ENCODE measurements around the gene FLT1.
A peak's percentile ranks its signal among the peaks of the same experiment; 100 is the strongest.

The FLT1 gene

DNA sequence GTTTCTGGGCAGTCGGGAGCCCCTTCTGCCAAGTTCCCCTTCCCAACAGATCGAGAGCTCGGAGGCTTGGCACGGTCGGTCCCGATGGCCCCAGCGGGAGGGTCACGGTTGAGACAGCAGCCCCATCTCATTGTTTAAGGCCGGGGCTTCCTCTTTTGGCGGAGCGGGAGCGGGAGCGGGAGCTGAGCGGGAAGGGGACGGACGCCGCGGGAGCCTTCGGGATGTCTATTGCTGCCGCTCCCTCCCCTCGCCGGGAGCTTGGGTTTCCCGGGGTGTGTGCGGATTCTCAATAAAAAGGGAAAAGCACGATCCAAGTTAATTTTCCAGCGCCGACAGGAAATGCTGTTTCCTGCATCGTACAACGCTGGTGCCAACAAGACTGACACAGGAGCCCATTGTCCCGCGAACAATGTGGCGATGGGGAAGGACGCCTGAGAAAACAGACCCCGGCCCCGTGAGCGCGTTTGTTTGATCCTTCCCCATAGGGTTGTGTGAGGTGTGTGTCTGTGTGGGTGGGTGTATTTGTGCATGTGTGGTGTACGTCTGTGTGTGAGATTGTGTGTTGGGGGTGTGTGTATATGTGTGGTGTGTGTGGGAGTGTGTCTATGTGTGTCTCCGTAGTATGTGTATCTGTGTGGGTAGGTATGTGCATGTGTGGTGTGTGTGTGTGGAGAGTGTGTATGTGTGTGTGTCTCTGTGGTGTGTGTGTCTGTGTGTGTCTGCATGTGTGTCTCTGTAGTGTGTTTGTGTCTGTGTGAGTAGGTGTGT, 36.3 kb upstream of the FLT1 start (continued):
- TF ChIP-seq ZNF645 (tag by site-specific recombination; IDR thresholded peaks at IDR 0.05) (no peak), YY2 (tag by site-specific recombination; IDR thresholded peaks at IDR 0.05) (no peak), ZBTB1 (tag by site-specific recombination; IDR thresholded peaks at IDR 0.05) (no peak), RBAK (tag by site-specific recombination; IDR thresholded peaks at IDR 0.05) (no peak), ZNF155 (tag by site-specific recombination; IDR thresholded peaks at IDR 0.05) (no peak), ZNF211 (tag by site-specific recombination; IDR thresholded peaks at IDR 0.05; ENCODE audit: low read depth) (no peak), SCRT2 (tag by site-specific recombination; IDR thresholded peaks at IDR 0.05) (no peak), TRIM28 (IDR thresholded peaks at IDR 0.05; ENCODE audit: borderline replicate concordance, low read length) (no peak), ZEB2 (tag by site-specific recombination; IDR thresholded peaks at IDR 0.05) (no peak), ZNF292 (tag by site-specific recombination; IDR thresholded peaks at IDR 0.05; ENCODE audit: borderline replicate concordance, low read depth) (no peak), FEZF1 (tag by site-specific recombination; IDR thresholded peaks at IDR 0.05) (no peak), ZNF416 (tag by site-specific recombination; IDR thresholded peaks at IDR 0.05) (no peak), ZBTB44 (tag by site-specific recombination; IDR thresholded peaks at IDR 0.05) (no peak), SETDB1 (IDR thresholded peaks at IDR 0.05; ENCODE audit: insufficient read length, low read length) (no peak), ZNF664 (tag by site-specific recombination; IDR thresholded peaks at IDR 0.05) (no peak), ZNF140 (tag by site-specific recombination; IDR thresholded peaks at IDR 0.05) (no peak), TCF7L2 (IDR thresholded peaks at IDR 0.05; ENCODE audit: borderline replicate concordance, low read depth, low read length) (no peak), ZNF2 (tag by site-specific recombination; IDR thresholded peaks at IDR 0.05) (peak; percentile 78), ZBTB49 (tag by site-specific recombination; IDR thresholded peaks at IDR 0.05; ENCODE audit: low read depth) (no peak), ZNF558 (tag by site-specific recombination; IDR thresholded peaks at IDR 0.05) (no peak), GLI2 (tag by site-specific recombination; IDR thresholded peaks at IDR 0.05; ENCODE audit: borderline replicate concordance, low read depth) (no peak), ZNF571 (tag by site-specific recombination; IDR thresholded peaks at IDR 0.05) (no peak), ZNF335 (tag by site-specific recombination; conservative IDR thresholded peaks at IDR 0.05) (peak; percentile 66), ZNF19 (tag by site-specific recombination; IDR thresholded peaks at IDR 0.05; ENCODE audit: low read depth) (no peak), ZNF792 (tag by site-specific recombination; IDR thresholded peaks at IDR 0.05) (no peak), ZNF274 (IDR thresholded peaks at IDR 0.05; ENCODE audit: low read length) (no peak), ZNF274 (tag by site-specific recombination; IDR thresholded peaks at IDR 0.05; ENCODE audit: borderline replicate concordance) (no peak), ZNF501 (tag by site-specific recombination; IDR thresholded peaks at IDR 0.05) (no peak), MYNN (tag by site-specific recombination; IDR thresholded peaks at IDR 0.05; ENCODE audit: borderline replicate concordance) (peak; percentile 46; the same call in 1 of the 2 replicates), ZNF670 (tag by site-specific recombination; IDR thresholded peaks at IDR 0.05; ENCODE audit: low read depth) (no peak), SALL2 (tag by site-specific recombination; IDR thresholded peaks at IDR 0.05; ENCODE audit: borderline replicate concordance) (no peak), ZBTB48 (tag by site-specific recombination; IDR thresholded peaks at IDR 0.05) (0 out of 2 replicates have a peak, but pooled peaks have one; percentile 41), ZNF221 (tag by site-specific recombination; IDR thresholded peaks at IDR 0.05; ENCODE audit: borderline replicate concordance) (no peak), PRDM6 (tag by site-specific recombination; IDR thresholded peaks at IDR 0.05) (no peak)
